HT1080 (cell line): ENCODE data around the gene ZNF280B. TPM values are rescaled to one million over a fixed set of nuclear protein-coding genes. Genes with fewer than 3 reads are reported as not detected.
"Not testable (repeated sequence)": the region's sequence is repeated elsewhere in the genome, so short reads cannot be mapped to it uniquely, and the experiment has no call there.

Source experiments
- DNase-seq: peaks from one replicate; pipeline ENCODE4 v3.0.0-alpha.2; 2015; ENCODE audit warnings: low read depth
- total RNA-seq: library from RNA; depleted of rRNA; stranded (reverse); fragments of >200 nt; shearing (Covaris generic); gene quantifications from 2 replicates; pipeline ENCODE4 v1.2.3, GENCODE V29; 2014

The ZNF280B gene
- total RNA-seq, 1 experiment from 2014 or later: 2.1 TPM

- not testable (repeated sequence) for DNase-seq
Measured at GRCh38 chr22:22509912-22510311, 1.4 kb upstream of the ZNF280B start.

GRCh38 chr22:22507743-22508273 is 734 bp downstream of the ZNF280B start:
- no peak for DNase-seq

DNA sequence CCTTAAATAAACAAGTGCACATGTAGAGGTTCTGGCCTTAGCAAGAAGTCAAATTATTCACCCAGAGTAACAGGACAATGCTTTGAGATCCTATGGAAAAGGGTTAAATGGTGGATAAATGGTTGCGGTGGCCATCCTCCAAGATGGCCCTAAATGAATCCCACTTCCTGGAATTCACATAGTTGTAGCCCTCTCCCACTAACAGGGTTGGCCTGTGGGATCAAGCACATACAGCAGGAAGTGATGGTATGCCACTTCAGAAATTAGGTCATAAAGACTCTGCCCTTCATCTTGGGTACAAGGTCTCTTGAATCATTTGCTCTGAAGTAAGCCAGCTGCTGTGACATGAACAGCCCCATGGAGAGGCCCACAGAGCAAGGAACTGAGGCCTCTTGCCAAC is 1.8 kb downstream of the ZNF280B start:
- no peak for DNase-seq

DNA sequence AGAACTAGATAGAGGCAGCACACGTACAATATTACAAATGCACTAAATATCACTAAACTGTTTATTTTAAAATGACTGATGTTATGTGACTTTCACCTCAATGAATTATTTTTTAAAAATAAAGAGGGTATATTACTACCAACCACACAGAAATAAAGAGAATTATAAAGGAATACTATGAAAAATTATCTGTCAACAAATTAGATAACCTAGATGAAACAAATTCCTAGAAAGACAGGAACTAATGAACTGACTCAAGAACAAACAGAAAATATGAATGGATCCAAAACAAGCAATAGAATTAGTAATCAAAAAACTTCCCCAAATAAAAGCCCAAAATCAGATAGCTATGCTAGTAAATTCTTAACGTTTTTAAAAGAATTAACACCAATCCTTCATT is 10.3 kb downstream of the ZNF280B start:
- DNase-seq: no peak

DNA sequence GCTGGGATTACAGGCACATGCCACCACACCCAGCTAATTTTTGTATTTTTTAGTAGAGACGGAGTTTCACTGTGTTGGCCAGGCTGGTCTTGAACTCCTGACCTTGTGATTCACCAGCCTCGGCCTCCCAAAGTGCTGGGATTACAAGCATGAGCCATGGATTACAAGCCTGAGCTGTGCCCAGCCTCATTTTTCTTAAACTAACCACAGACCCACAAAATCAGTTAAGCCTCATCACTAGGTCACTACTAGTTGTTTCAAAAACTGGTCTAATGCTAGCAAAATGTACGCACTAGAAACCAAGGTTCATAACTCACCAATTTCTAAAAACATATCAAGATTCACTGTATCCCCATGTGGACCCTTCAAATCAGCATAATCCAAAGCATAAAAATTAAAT is 17.0 kb downstream of the ZNF280B start:
- DNase-seq: not testable (repeated sequence)

DNA sequence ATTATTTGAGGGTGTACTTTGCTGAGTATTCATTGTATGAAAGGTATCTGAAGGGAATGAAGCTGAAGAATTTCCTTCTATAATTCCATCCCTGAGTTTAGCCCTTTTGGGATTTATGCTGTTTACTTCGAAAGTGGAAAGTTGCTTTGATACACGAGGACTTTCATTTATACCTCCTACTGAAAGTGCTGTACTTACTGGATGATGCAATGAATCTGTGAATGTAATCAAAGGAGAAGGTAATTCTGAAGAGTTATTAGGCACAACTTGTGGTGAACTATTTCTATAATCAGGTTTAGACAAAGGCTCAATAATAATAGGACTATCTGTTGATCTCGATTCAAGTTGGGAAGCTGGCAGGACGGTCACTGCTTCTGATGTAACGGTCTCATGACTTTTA is 19.8 kb downstream of the ZNF280B start:
- DNase-seq: no peak

- DNase-seq: no peak
Measured at GRCh38 chr22:22487869-22488597, 20.5 kb downstream of the ZNF280B start.

DNA sequence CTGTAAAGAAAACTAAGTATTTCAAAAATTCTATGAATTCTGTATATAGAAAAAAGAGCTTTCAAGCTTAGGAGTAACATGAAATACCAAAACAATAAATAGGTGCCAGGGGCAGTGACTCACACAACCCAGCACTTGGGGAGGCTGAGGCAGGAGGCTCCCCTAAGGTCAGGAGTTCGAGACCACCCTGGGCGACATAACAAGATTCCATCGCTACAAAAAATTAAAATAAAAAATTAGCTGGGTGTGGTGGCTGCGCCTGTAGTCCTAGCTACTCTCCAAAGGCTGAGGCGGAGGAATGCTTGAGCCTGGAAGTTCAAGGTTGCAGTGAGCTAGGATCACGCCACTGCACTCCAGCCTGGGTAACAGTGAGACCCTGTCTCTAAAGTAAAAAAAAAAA is 21.5 kb downstream of the ZNF280B start:
- DNase-seq: no peak

DNA sequence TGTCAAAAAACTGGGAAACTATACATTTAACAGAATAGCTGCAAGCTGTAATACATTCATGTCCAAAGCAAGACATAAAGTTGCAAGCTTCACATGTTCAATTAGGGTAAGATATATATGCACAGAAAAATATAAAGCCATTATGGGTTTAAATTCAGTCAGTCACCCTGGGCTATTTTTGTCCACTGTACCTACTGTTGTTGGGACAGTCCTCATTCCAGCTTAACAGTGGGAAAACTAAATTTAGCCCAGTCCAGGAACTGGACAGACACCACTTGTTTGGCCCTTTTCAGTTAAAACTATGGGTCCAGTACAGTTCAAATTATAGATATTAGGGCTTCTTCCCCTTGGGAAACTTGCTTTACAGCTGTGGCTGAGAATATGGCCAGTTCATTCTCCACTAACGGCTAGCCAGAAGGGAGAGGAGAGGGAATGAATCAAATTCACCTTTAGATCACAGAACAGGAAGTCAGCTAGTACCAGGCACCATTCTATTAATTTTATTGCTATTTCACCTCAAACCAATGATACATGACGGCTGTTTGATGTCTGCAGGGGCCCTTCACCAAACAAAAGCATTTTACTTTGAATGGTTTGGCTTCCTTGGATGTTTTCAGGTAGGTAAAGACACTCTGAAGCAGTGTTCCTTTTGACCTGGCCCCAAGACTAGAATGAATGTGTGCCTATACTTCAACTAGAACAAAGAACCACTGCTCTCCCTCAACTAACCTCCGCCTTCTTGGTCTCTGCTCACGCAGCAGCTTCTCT is 22.2 kb downstream of the ZNF280B start:
- no peak for DNase-seq

- DNase-seq: no peak
Measured at GRCh38 chr22:22485524-22485923, 23.0 kb downstream of the ZNF280B start.

GRCh38 chr22:22484023-22484422 is 24.5 kb downstream of the ZNF280B start:
- DNase-seq: no peak

- no peak for DNase-seq
Measured at GRCh38 chr22:22480940-22481339, 27.6 kb downstream of the ZNF280B start.

GRCh38 chr22:22479999-22480532 is 28.5 kb downstream of the ZNF280B start:
- DNase-seq: no peak

- DNase-seq: no peak
Measured at GRCh38 chr22:22479116-22479515, 29.4 kb downstream of the ZNF280B start.

GRCh38 chr22:22478470-22478869 is 30.1 kb downstream of the ZNF280B start:
- DNase-seq: no peak

- DNase-seq: no peak
Measured at GRCh38 chr22:22474733-22475132, 33.8 kb downstream of the ZNF280B start.

GRCh38 chr22:22471104-22471503 is 37.4 kb downstream of the ZNF280B start:
- not testable (repeated sequence) for DNase-seq

- DNase-seq: no peak
Measured at GRCh38 chr22:22469527-22469926, 39.0 kb downstream of the ZNF280B start.

DNA sequence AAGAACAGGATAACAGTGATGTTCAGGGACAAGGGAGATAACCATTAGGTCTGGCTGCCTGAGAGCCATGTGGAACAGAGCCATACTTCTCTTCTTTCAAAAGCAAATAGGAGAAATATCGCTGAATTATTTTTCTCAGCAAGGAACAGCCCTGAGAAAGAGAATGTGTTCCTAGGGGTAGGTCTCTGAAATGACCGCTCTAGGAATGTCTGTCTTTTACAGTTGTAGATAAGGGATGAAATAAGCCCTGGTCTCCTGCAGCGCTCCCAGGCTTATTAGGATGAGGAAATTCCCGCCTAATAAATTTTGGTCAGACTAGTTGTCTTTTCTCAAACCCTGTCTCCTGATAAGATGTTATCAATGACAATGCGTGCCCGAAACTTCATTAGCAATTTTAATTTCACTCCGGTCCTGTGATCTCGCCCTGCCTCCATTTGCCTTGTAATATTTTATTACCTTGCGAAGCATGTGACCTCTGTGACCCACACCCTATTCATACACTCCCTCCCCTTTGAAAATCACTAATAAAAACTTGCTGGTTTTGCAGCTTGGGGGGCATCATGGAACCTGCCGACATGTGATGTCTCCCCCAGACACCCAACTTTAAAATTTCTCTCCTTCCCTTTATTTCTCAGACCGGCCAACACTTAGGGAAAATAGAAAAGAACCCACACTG is 39.6 kb downstream of the ZNF280B start:
- not testable (repeated sequence) for DNase-seq

DNA sequence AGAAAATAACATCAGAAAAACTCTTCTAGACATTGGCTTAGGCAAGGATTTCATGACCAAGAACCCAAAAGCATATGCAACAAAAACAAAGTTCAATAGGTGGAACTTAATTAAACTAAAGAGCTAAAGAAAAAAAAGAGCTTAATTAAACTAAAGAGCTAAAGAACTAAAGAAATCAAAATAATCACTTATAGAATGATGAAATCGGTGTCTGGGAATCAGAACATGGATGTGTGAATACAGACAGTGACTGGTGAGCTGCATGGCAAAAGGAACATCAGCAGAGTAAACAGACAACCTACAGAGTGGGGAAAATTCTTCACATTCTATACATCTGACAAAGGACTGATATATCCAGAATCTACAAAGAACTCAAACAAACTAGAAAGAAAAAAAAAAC is 41.4 kb downstream of the ZNF280B start:
- no peak for DNase-seq

GRCh38 chr22:22465782-22466181 is 42.8 kb downstream of the ZNF280B start:
- DNase-seq: no peak
